Stimulated activated naive CD8-positive, alpha-beta T cell treated with anti-CD3 and anti-CD28 coated beads, Interleukin-15, Interleukin-2, amounts not matched to agents 100 ng/mL and 50 ng/mL, for 24 hours (primary cell): Measurements from ENCODE around the gene DCDC2B.

ENCODE experiments used
- H3K27ac Mint-ChIP-seq: one replicate; pipeline ENCODE4 v1.8.0; 2021; ENCODE audit warnings: mild to moderate bottlenecking, mixed read lengths
- H3K27me3 Mint-ChIP-seq: one replicate; pipeline ENCODE4 v1.8.0; 2021; ENCODE audit warnings: mixed read lengths
- H3K36me3 Mint-ChIP-seq: one replicate; pipeline ENCODE4 v1.8.0; 2021; ENCODE audit warnings: low read depth, mixed read lengths
- H3K4me1 Mint-ChIP-seq: one replicate; pipeline ENCODE4 v1.8.0; 2021; ENCODE audit warnings: low read depth, mixed read lengths
- H3K4me3 Mint-ChIP-seq: one replicate; pipeline ENCODE4 v1.8.0; 2021; ENCODE audit warnings: mild to moderate bottlenecking, mixed read lengths
- H3K9me3 Mint-ChIP-seq: one replicate; pipeline ENCODE4 v1.8.0; 2021; ENCODE audit warnings: mixed read lengths

Gene DCDC2B

GRCh38 chr1:32186077-32186476, 22.8 kb upstream of the DCDC2B start:
- peaks cover 49% of the 10 kb centered on the region for H3K4me1 Mint-ChIP-seq
- H3K36me3 Mint-ChIP-seq = peaks cover 84% of the 10 kb centered on the region
- H3K27ac Mint-ChIP-seq = peak overlapping the region; percentile 94
- H3K9me3 Mint-ChIP-seq = no peaks in the 10 kb centered on the region
- H3K27me3 Mint-ChIP-seq = no peaks in the 10 kb centered on the region
- peak overlapping the region; percentile 57 for H3K4me3 Mint-ChIP-seq

DNA sequence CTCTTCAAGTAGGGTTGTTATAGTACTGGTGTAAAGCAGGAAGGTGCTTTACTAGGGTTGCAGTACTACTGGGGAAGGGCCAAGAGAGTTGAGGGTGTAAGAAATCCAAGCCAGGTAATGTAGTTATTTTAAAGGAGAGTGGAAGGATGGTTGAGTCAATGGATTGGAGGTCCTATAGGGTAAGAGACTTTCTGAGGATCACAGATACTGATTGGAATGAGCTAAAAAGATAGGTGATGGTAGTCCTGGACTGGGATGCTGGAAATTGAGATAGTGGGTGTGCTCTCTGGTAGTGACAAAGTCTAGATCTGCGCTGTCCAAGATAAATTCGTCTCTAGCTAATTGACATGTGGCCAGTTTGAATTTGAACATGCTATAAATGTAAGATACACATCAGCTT, 22.4 kb upstream of the DCDC2B start:
- Mint-ChIP-seq H3K4me1 (peaks cover 45% of the 10 kb centered on the region), H3K9me3 (no peaks in the 10 kb centered on the region), H3K27ac (peak overlapping the region; percentile 94), H3K27me3 (no peaks in the 10 kb centered on the region), H3K4me3 (peak overlapping the region; percentile 57), H3K36me3 (peaks cover 84% of the 10 kb centered on the region)

DNA sequence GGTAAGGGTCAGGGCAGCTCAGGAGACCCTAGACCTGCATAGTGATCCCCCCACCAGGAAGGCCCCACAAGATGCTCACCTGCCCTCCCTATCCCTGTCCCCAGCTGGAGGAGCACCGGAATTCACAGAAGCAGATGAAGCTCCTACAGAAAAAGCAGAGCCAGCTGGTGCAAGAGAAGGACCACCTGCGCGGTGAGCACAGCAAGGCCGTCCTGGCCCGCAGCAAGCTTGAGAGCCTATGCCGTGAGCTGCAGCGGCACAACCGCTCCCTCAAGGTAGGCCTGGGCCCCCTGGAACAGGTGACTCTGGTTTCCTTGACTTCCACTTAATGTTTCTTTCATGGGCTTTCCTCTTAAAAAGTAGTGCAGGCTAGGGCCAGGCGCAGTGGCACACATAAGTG, 21.0 kb upstream of the DCDC2B start:
- H3K27ac Mint-ChIP-seq = no peak overlapping the region
- H3K4me3 Mint-ChIP-seq = no peak overlapping the region
- H3K36me3 Mint-ChIP-seq = peaks cover 83% of the 10 kb centered on the region
- peaks cover 37% of the 10 kb centered on the region for H3K4me1 Mint-ChIP-seq
- H3K27me3 Mint-ChIP-seq = no peaks in the 10 kb centered on the region
- no peaks in the 10 kb centered on the region for H3K9me3 Mint-ChIP-seq

- no peak overlapping the region for H3K27ac Mint-ChIP-seq
- peaks cover 91% of the 10 kb centered on the region for H3K36me3 Mint-ChIP-seq
- no peaks in the 10 kb centered on the region for H3K9me3 Mint-ChIP-seq
- H3K27me3 Mint-ChIP-seq = no peaks in the 10 kb centered on the region
- no peak overlapping the region for H3K4me3 Mint-ChIP-seq
- H3K4me1 Mint-ChIP-seq = peaks cover 47% of the 10 kb centered on the region
These were observed 16.5 kb upstream of the DCDC2B start for GRCh38 chr1:32192220-32192948.

GRCh38 chr1:32194984-32195383, 13.9 kb upstream of the DCDC2B start:
- no peaks in the 10 kb centered on the region for H3K9me3 Mint-ChIP-seq
- H3K27me3 Mint-ChIP-seq = no peaks in the 10 kb centered on the region
- peaks cover 69% of the 10 kb centered on the region for H3K4me1 Mint-ChIP-seq
- no peak overlapping the region for H3K27ac Mint-ChIP-seq
- no peak overlapping the region for H3K4me3 Mint-ChIP-seq
- peaks cover 74% of the 10 kb centered on the region for H3K36me3 Mint-ChIP-seq

DNA sequence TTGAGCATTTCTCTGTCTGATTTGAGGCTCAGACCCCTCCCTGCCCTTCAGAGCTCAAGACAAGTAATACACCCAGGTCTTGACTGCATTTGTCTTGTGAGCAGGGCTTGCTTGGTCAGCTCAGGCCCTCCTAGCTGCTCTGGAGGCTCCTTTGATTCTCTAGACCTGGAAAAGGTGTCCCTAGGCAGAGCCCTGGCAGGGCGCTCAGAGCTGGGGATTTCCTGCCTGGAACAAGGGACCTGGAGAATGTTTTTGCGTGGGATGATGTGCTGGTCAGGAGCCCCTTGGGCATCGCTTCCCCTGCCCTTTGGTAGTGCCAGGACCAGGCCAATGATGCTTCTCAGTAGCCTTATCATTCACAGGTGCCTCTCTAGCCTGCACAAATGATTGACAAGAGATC, 13.4 kb upstream of the DCDC2B start:
- H3K4me3 Mint-ChIP-seq = no peak overlapping the region
- H3K9me3 Mint-ChIP-seq = no peaks in the 10 kb centered on the region
- H3K27me3 Mint-ChIP-seq = no peaks in the 10 kb centered on the region
- H3K4me1 Mint-ChIP-seq = peaks cover 74% of the 10 kb centered on the region
- H3K36me3 Mint-ChIP-seq = peaks cover 69% of the 10 kb centered on the region
- H3K27ac Mint-ChIP-seq = no peak overlapping the region

GRCh38 chr1:32195972-32196823, 12.7 kb upstream of the DCDC2B start:
- Mint-ChIP-seq H3K27me3 (no peaks in the 10 kb centered on the region), H3K9me3 (no peaks in the 10 kb centered on the region), H3K4me1 (peaks cover 77% of the 10 kb centered on the region), H3K4me3 (no peak overlapping the region), H3K27ac (no peak overlapping the region), H3K36me3 (peaks cover 65% of the 10 kb centered on the region)

GRCh38 chr1:32197074-32197473, 11.8 kb upstream of the DCDC2B start:
- no peak overlapping the region for H3K4me3 Mint-ChIP-seq
- H3K4me1 Mint-ChIP-seq = peaks cover 83% of the 10 kb centered on the region
- H3K36me3 Mint-ChIP-seq = peaks cover 56% of the 10 kb centered on the region
- H3K27ac Mint-ChIP-seq = peak overlapping the region; percentile 40
- no peaks in the 10 kb centered on the region for H3K27me3 Mint-ChIP-seq
- no peaks in the 10 kb centered on the region for H3K9me3 Mint-ChIP-seq

DNA sequence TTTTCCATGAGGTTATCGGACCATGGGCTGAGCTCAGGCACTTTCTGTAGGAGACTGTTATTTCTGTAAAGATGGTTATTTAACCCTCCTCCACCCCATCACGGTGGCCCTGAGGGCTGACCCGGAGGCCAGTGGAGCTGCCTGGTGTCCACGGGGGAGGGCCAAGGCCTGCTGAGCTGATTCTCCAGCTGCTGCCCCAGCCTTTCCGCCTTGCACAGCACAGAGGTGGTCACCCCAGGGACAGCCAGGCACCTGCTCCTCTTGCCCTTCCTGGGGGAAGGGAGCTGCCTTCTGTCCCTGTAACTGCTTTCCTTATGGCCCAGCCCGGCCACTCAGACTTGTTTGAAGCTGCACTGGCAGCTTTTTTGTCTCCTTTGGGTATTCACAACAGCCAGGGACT, 11.1 kb upstream of the DCDC2B start:
- Mint-ChIP-seq H3K4me1 (peaks cover 88% of the 10 kb centered on the region), H3K36me3 (peaks cover 51% of the 10 kb centered on the region), H3K4me3 (no peak overlapping the region), H3K27me3 (no peaks in the 10 kb centered on the region), H3K9me3 (no peaks in the 10 kb centered on the region), H3K27ac (peak overlapping the region; percentile 36)

DNA sequence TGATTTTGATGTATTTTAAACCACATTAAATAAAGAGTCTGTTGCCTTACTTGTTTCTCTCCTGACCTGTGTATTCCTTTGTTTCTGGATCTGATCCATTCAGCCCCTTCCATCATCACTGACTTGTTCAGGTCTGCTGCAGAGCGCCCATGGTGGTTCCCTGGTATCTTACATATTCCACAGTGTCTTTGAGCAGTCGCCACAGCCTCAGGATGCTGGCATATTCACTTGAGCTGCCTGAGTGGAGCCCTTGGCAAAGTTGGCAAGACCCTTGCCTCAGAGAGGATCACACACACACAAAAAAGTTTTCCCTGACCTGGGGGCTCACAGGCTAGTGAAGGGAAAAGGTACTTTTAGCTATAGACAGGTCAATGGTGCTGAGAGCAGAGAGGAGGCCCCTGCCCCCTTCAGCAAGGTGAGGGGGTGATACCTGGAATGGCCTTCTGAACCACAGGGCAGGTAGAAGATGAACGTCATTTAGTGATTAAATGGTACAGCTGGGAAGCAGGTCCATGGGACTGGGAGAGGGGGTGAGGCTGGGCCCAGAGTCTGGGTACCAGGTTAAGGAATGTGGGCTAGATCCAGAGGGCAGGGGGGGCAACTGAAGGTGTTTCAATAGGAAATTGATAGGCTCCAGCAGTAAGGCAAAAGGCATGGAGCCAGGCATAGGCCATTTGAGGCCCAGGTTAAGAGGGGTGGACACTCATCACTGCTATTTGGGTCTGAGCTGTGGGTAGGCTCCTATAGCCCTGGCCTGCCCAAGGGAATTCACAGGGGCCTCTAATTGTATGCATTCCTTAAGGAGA, 10.4 kb upstream of the DCDC2B start:
- H3K27me3 Mint-ChIP-seq = no peaks in the 10 kb centered on the region
- H3K4me1 Mint-ChIP-seq = peaks cover 84% of the 10 kb centered on the region
- peaks cover 45% of the 10 kb centered on the region for H3K36me3 Mint-ChIP-seq
- no peaks in the 10 kb centered on the region for H3K9me3 Mint-ChIP-seq
- H3K27ac Mint-ChIP-seq = peak overlapping the region; percentile 36
- H3K4me3 Mint-ChIP-seq = no peak overlapping the region

GRCh38 chr1:32199043-32199716, 9.7 kb upstream of the DCDC2B start:
- peaks cover 80% of the 10 kb centered on the region for H3K4me1 Mint-ChIP-seq
- no peaks in the 10 kb centered on the region for H3K27me3 Mint-ChIP-seq
- H3K4me3 Mint-ChIP-seq = peak overlapping the region; percentile 20
- no peaks in the 10 kb centered on the region for H3K9me3 Mint-ChIP-seq
- H3K36me3 Mint-ChIP-seq = peaks cover 37% of the 10 kb centered on the region
- no peak overlapping the region for H3K27ac Mint-ChIP-seq

- no peaks in the 10 kb centered on the region for H3K27me3 Mint-ChIP-seq
- H3K9me3 Mint-ChIP-seq = no peaks in the 10 kb centered on the region
- H3K4me3 Mint-ChIP-seq = peak overlapping the region; percentile 75
- H3K27ac Mint-ChIP-seq = peak overlapping the region; percentile 80
- peaks cover 32% of the 10 kb centered on the region for H3K36me3 Mint-ChIP-seq
- peaks cover 79% of the 10 kb centered on the region for H3K4me1 Mint-ChIP-seq
These were observed 9.2 kb upstream of the DCDC2B start for GRCh38 chr1:32199717-32200072.

DNA sequence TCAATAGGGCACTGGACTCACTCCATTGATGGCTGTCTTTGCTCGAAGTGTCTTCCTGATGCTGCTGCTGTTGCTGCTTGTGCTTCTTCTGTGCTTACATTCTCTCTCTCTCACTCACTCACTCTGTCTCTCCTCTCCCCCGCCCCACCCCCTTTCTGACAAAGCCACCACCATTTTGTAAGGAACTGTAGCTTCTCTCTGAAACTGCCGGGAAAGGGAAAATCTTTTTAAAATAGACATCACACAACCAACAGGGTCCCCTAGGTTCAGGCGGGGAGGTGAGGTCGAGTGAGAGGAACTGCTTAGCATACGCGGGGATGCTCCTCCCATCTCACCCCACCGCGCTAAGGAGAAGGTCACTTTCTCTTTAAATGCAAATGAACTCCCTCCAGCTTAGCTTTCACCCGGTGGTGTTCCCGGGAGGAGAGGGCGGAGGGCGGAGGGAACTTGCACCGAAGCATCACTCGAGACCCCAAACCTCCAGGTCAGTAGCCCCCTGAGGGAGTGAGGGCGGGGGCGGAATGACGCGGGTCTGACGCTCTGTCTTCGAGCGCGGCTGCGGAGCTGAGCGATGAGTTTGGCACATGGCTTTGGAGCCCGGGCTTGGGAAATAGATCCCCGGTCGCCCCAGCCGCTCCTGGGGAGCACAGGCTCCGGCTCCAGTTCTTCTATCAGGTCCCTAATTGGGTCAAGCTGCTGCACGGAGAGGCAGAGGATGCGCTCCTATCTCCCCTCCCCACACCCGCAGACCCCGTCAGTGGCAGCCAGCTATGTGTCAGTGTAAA, 8.5 kb upstream of the DCDC2B start, which contains the start of gene CCDC28B:
CCDC28B (plus strand) TSS at position 370 of the 785 bp plus-strand sequence. CDS start 1,341 bp downstream, outside the sequence.
- Mint-ChIP-seq H3K9me3 (no peaks in the 10 kb centered on the region), H3K4me3 (peak within 1 kb of the TSS; percentile 75), H3K27ac (peak within 1 kb of the TSS; percentile 87), H3K36me3 (peaks cover 25% of the 10 kb centered on the region), H3K27me3 (no peaks in the 10 kb centered on the region), H3K4me1 (peaks cover 77% of the 10 kb centered on the region)
